Activated gamma-delta T cell treated with anti-CD3 and anti-CD28 coated beads, Interleukin-2, amount 50 U/mL, for 16 hours (primary cell): ENCODE results near the gene TBL1X.

Source experiments
- DNase-seq: peaks from one replicate; pipeline ENCODE4 v3.0.0-alpha.2; 2020; ENCODE audit warnings: low read depth

Gene TBL1X

GRCh38 chrX:9668537-9668936 lies 203.7 kb downstream of the TBL1X start:
- no peak for DNase-seq

DNA sequence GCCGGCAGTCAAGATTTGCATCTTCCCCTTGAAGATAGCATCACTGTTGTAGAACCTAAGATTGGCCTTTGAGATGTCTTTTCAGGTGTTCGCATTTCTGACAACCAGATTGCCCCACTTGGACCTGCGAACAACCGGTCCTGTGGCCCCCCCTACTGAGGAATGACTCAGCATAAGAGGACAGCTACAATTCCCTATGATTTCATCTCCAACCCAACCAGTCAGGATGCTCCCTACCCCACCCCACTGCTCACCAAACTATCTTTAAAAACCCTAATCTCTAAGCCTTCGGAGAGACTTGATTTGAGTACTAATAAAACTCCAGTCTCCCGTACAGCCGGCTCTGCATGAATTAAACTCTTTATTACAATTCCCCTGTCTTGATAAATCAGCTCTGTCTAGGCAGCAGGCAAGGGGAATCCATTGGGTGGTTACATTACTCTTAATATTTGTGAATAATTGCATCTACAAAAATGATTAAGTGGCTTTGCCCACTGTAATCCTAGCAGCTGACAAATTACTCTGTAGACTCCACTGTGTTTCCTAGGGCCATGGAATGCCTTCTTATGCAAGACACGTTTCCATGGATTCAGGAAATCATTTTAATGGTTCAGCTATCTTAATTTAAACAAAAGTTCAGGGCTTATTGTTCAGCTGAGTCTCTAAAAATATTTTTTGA lies 205.4 kb downstream of the TBL1X start:
- DNase-seq = no peak

GRCh38 chrX:9671998-9672397 lies 207.1 kb downstream of the TBL1X start:
- DNase-seq = no peak

- DNase-seq = no peak
Observed at GRCh38 chrX:9676306-9676705, 211.4 kb downstream of the TBL1X start.

- no peak for DNase-seq
Observed at GRCh38 chrX:9676738-9677097, 211.9 kb downstream of the TBL1X start.

- no peak for DNase-seq
Observed at GRCh38 chrX:9677098-9677739, 212.4 kb downstream of the TBL1X start.

- no peak for DNase-seq
Observed at GRCh38 chrX:9678215-9678965, 213.5 kb downstream of the TBL1X start.

GRCh38 chrX:9681011-9681410 lies 216.2 kb downstream of the TBL1X start:
- no peak for DNase-seq

GRCh38 chrX:9681422-9681821 lies 216.6 kb downstream of the TBL1X start:
- no peak for DNase-seq

GRCh38 chrX:9682456-9682855 lies 217.6 kb downstream of the TBL1X start:
- no peak for DNase-seq

DNA sequence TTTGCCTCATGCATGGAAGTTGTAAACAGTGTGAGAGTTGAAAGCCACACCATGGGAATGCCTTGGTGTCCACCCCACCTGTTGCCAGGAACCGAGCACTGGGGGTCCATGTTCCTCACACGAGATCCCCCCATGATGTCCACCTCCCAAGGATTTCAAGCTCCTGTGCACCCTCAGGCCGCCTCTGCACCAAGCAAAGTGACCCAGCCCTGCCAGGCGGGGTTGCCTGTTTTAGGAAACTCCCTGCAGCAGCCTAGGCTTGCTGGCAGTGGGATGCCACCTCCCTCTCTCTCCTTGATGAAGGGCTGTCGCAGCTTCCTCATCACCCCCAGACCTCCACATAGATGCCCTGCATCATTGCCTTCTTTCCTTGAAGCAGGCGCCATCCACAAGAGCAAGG lies 218.0 kb downstream of the TBL1X start:
- DNase-seq = no peak

- DNase-seq = no peak
Observed at GRCh38 chrX:9683350-9683749, 218.5 kb downstream of the TBL1X start.

DNA sequence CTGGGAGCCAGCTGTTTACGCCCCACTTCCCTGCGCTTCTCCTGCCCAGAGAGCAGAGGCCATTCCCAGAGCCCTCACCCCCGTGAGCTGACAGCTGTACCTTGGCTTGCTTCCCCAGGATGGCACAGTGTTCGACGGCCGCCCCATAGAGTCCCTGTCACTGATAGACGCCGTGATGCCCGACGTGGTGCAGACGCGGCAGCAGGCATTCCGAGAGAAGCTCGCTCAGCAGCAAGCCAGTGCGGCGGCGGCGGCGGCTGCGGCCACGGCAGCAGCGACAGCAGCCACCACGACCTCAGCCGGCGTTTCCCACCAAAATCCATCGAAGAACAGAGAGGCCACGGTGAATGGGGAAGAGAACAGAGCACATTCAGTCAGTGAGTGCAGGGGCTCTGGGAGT lies 223.0 kb downstream of the TBL1X start:
- DNase-seq = no peak

DNA sequence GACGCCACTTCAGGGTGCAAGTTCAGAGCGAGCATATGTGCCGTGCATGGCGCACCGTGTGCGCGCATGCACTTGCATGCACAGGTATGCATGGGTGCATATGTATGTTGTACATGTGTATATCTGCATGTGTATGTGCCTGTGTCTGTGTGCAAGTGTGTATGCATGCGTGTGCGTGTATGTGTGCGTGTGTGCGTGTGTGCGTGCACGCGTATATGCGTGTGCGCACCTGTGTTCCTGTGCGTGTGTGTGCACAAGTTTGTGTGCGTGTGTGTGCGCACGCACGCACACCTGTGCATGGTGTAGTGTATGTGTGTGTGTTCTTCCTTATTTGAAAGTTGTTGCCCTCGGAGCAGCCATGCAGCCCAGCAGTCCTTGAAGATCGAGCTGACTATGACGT lies 224.0 kb downstream of the TBL1X start:
- no peak for DNase-seq

GRCh38 chrX:9690046-9690445 lies 225.2 kb downstream of the TBL1X start:
- DNase-seq = no peak

DNA sequence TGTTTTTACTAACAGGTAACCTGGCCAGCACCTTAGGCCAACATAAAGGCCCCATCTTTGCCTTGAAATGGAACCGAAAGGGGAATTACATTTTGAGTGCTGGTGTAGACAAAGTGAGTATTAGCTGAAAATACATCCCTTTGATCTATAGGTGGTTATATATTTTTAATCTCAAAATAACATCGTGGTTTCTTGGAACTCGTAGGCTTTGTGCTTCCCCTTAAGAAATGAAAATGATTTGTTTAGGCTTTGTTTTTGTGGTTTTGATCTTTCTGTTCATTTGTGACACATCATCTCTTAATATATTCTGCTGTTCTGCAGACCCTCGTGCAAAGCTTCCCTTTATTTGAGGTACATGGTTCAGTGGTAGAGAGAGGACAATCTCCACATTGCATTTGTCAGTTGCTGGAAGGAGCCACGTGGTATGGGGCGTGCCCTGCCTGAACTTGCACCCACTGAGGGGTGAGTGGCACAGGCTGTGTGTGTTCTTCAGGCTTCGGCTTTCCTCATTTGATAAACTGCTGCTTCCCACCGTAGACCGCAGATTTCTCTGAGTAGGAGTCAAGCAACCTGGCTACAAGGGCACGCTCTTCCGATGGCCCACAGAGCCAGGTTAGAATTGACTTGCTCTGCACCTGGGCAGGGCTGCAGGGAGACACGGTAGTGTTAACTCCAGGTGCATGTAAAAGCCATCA lies 228.6 kb downstream of the TBL1X start:
- no peak for DNase-seq

- no peak for DNase-seq
Observed at GRCh38 chrX:9698576-9698975, 233.7 kb downstream of the TBL1X start.

DNA sequence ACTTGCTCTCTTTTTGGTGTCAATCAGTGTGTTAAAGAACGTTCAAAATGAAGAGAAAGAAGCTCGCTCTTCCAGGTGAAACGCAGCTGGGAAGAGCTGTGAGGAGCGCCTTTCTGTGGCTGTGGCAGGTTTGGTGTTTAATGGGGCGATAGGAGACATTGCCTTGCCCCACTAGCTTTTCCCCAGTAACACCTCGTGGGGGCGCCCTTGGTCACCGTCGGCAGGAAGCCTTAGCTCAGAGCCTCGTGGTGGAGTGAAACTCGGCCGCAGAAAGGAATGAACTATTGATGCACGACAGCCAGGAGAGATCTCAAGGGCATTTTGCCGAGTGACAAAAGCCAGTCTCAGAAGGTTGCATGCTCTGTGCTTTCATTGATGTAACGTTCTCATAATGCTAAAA lies 235.7 kb downstream of the TBL1X start:
- DNase-seq = no peak

GRCh38 chrX:9701790-9702189 lies 236.9 kb downstream of the TBL1X start:
- DNase-seq = no peak

DNA sequence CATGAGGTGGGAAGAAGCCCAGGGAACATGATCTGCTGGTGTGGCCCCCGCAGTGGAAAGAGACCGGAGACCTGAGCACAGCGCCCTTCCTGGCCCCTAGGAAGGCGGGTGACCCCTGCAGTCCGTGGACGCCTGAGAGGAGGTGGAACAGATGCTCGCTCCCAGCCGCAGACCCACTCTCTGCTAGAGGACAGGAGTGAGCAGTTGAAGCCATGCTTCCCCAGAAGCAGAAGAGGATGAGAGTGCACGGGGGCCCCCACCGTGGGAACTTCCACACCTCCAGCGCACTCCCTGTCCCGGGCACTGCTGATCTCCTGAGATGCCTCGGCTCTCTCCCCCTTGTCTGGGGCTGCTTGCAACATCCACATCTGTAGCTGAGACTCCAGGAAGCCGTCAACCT lies 238.5 kb downstream of the TBL1X start:
- DNase-seq = no peak

GRCh38 chrX:9704876-9705465 lies 240.1 kb downstream of the TBL1X start:
- no peak for DNase-seq

- no peak for DNase-seq
Observed at GRCh38 chrX:9706421-9706820, 241.6 kb downstream of the TBL1X start.
